ENCODE data around the gene CUTA. TPM values are rescaled to one million over a fixed set of nuclear protein-coding genes. Genes with fewer than 3 reads are reported as not detected.
"Not testable (repeated sequence)": the region's sequence is repeated elsewhere in the genome, so short reads cannot be mapped to it uniquely, and the experiment has no call there.

Gene CUTA
- total RNA-seq, 1 experiment from 2014 or later: 257 TPM

DNA sequence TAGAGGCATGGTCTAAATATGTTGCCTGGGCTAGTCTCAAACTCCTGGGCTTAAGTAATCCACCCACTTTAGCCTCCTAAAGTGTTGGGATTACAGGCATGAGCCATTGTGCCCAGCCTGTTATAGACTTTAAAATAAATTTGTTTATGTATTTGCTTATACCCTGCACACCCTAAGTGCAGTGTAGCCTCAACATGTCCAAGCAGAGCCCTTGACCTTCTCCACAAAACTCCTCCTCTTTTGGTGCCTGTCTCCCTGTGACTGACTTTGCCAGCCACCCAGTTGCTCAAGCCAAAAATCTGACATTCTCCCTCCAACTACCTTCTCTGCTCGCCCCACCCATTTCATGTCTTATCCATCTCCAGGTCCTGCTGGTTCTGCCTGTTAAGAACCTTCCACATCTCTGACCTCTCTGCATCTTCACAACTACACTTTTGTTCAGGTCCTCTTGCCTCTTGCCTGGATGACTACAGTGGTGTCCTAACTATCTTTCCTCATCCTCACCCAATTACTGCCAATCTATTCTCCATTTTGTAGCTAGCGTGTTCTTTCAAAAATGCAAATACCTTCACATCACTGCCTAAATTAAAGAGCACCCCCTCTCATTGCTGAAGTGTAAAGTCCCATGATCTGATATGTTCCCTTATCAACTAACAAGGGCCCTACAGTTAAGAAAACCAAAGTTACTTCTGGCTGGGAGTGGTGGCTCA lies 37.5 kb downstream of the CUTA start:
- Histone ChIP-seq H3K27me3 (ENCODE audit: insufficient read depth, low read length) (no peaks in the 10 kb centered on the region), H2BK12ac (ENCODE audit: insufficient read length, low read depth, low read length) (no peak overlapping the region), H3K9me3 (ENCODE audit: control insufficient read depth, low read depth, low read length) (no peaks in the 10 kb centered on the region), H3T11ph (ENCODE audit: low read length) (no peak overlapping the region), H2AFZ (ENCODE audit: low read length) (no peak overlapping the region), H3K79me1 (ENCODE audit: insufficient read depth, low read depth, low read length, poor library complexity, severe bottlenecking) (no peaks in the 10 kb centered on the region), H3K4me1 (ENCODE audit: insufficient read depth, low read length) (no peaks in the 10 kb centered on the region), H4K20me1 (ENCODE audit: control insufficient read depth, insufficient read depth, insufficient read length) (no peaks in the 10 kb centered on the region), H4K91ac (ENCODE audit: insufficient read length, low read depth, low read length) (no peak overlapping the region), H3K79me2 (ENCODE audit: insufficient read depth, low read length) (no peaks in the 10 kb centered on the region), H3K23me2 (ENCODE audit: insufficient read length, low read depth, low read length, poor library complexity, severe bottlenecking) (no peaks in the 10 kb centered on the region), H2AK5ac (ENCODE audit: insufficient read length, low read length) (no peak overlapping the region), H4K8ac (replicated peaks; ENCODE audit: insufficient read length, low read depth, low read length) (no peak overlapping the region), H3K56ac (ENCODE audit: insufficient read length, low read depth, low read length) (no peak overlapping the region), H3K18ac (ENCODE audit: insufficient read length, low read depth, low read length) (no peak overlapping the region), H3K9ac (ENCODE audit: extremely low read depth, insufficient read length, low read length) (no peak overlapping the region), H4K5ac (ENCODE audit: insufficient read length, low read depth, low read length) (no peak overlapping the region), H3K14ac (ENCODE audit: insufficient read depth, low read length) (no peak overlapping the region), H2BK20ac (ENCODE audit: low read depth, low read length, poor library complexity, severe bottlenecking) (no peak overlapping the region), H2BK120ac (ENCODE audit: low read depth, low read length, poor library complexity, severe bottlenecking) (no peak overlapping the region), H3K27ac (ENCODE audit: insufficient read length, low read depth, low read length) (no peak overlapping the region), H2BK15ac (ENCODE audit: low read depth, low read length) (no peak overlapping the region), H3K4me2 (ENCODE audit: insufficient read depth, insufficient read length, low read length) (no peak overlapping the region), H3K23ac (ENCODE audit: insufficient read length, low read depth, low read length) (no peak overlapping the region), H2BK5ac (ENCODE audit: insufficient read length, low read length) (no peak overlapping the region), H3K4ac (ENCODE audit: low read depth, low read length) (no peak overlapping the region)
- H3K27ac Mint-ChIP-seq: no peak overlapping the region
- H3K4me1 Mint-ChIP-seq: peaks cover 7 to 12% of the 10 kb centered on the region in 2 experiments
- no peaks in the 10 kb centered on the region for H3K9me3 Mint-ChIP-seq
- WGBS (ENCODE audit: extremely low coverage, insufficient read length, low lambda C conversion rate): no CpG with 5 or more reads among the region's 2 CpGs
- TF ChIP-seq, protein P1, sequence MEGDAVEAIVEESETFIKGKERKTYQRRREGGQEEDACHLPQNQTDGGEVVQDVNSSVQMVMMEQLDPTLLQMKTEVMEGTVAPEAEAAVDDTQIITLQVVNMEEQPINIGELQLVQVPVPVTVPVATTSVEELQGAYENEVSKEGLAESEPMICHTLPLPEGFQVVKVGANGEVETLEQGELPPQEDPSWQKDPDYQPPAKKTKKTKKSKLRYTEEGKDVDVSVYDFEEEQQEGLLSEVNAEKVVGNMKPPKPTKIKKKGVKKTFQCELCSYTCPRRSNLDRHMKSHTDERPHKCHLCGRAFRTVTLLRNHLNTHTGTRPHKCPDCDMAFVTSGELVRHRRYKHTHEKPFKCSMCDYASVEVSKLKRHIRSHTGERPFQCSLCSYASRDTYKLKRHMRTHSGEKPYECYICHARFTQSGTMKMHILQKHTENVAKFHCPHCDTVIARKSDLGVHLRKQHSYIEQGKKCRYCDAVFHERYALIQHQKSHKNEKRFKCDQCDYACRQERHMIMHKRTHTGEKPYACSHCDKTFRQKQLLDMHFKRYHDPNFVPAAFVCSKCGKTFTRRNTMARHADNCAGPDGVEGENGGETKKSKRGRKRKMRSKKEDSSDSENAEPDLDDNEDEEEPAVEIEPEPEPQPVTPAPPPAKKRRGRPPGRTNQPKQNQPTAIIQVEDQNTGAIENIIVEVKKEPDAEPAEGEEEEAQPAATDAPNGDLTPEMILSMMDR (conservative IDR thresholded peaks at IDR 0.05): no peak
- no peaks in the 10 kb centered on the region for H3K36me3 Mint-ChIP-seq (ENCODE audit: insufficient read depth in 1 of 3, low read depth in 3 of 3)
- H3K27me3 Mint-ChIP-seq (ENCODE audit: low read depth): peaks cover 2% of the 10 kb centered on the region
- no peak for DNase-seq
- no peak overlapping the region for H3K4me3 Mint-ChIP-seq

GRCh38 chr6:33379184-33379583 lies 38.7 kb downstream of the CUTA start:
- H3K27me3 Mint-ChIP-seq (ENCODE audit: low read depth); H3K79me2 ChIP-seq (ENCODE audit: insufficient read depth, low read length); H3K27ac ChIP-seq (ENCODE audit: insufficient read length, low read depth, low read length); H3K9ac ChIP-seq (ENCODE audit: extremely low read depth, insufficient read length, low read length); H3K27ac Mint-ChIP-seq; H3T11ph ChIP-seq (ENCODE audit: low read length); H2BK20ac ChIP-seq (ENCODE audit: low read depth, low read length, poor library complexity, severe bottlenecking); H3K18ac ChIP-seq (ENCODE audit: insufficient read length, low read depth, low read length); H3K56ac ChIP-seq (ENCODE audit: insufficient read length, low read depth, low read length); H2BK12ac ChIP-seq (ENCODE audit: insufficient read length, low read depth, low read length); H3K14ac ChIP-seq (ENCODE audit: insufficient read depth, low read length); H4K20me1 ChIP-seq (ENCODE audit: control insufficient read depth, insufficient read depth, insufficient read length); H3K9me3 ChIP-seq (ENCODE audit: control insufficient read depth, low read depth, low read length); H2AFZ ChIP-seq (ENCODE audit: low read length); H3K4ac ChIP-seq (ENCODE audit: low read depth, low read length); H3K9me3 Mint-ChIP-seq; H3K4me3 Mint-ChIP-seq; H3K27me3 ChIP-seq (ENCODE audit: insufficient read depth, low read length); H3K4me1 ChIP-seq (ENCODE audit: insufficient read depth, low read length); H4K5ac ChIP-seq (ENCODE audit: insufficient read length, low read depth, low read length); H3K23ac ChIP-seq (ENCODE audit: insufficient read length, low read depth, low read length); H2AK5ac ChIP-seq (ENCODE audit: insufficient read length, low read length); H3K79me1 ChIP-seq (ENCODE audit: insufficient read depth, low read depth, low read length, poor library complexity, severe bottlenecking); H4K91ac ChIP-seq (ENCODE audit: insufficient read length, low read depth, low read length); H2BK15ac ChIP-seq (ENCODE audit: low read depth, low read length); H2BK5ac ChIP-seq (ENCODE audit: insufficient read length, low read length); H3K36me3 Mint-ChIP-seq (ENCODE audit: insufficient read depth in 1 of 3, low read depth in 3 of 3); DNase-seq; H4K8ac ChIP-seq (replicated peaks; ENCODE audit: insufficient read length, low read depth, low read length); H3K4me2 ChIP-seq (ENCODE audit: insufficient read depth, insufficient read length, low read length); H2BK120ac ChIP-seq (ENCODE audit: low read depth, low read length, poor library complexity, severe bottlenecking); H3K23me2 ChIP-seq (ENCODE audit: insufficient read length, low read depth, low read length, poor library complexity, severe bottlenecking): not testable (repeated sequence)
- H3K4me1 Mint-ChIP-seq: peaks cover 14 to 20% of the 10 kb centered on the region in 2 experiments
- no CpG with 5 or more reads among the region's 10 CpGs for WGBS (ENCODE audit: extremely low coverage, insufficient read length, low lambda C conversion rate)

Measured in H9 (cell line).